ENCODE data around the gene CASK. TPM values are rescaled to one million over a fixed set of nuclear protein-coding genes. Genes with fewer than 3 reads are reported as not detected.
A peak's percentile ranks its signal among the peaks of the same experiment; 100 is the strongest.

The CASK gene
- total RNA-seq, 4 donors from 2014 or later = 46.9 to 123 (median 78.8) TPM

GRCh38 chrX:41958861-41959260 lies 35.5 kb upstream of the CASK start:
- no peak for TF ChIP-seq POLR2A (IDR thresholded peaks at IDR 0.05)
- no peak for TF ChIP-seq CTCF (IDR thresholded peaks at IDR 0.05)
- H3K9me3 ChIP-seq = no peaks in the 10 kb centered on the region
- no peak overlapping the region for H3K4me3 ChIP-seq
- H3K4me1 ChIP-seq = no peaks in the 10 kb centered on the region
- H3K27me3 ChIP-seq = no peaks in the 10 kb centered on the region
- H3K36me3 ChIP-seq = no peaks in the 10 kb centered on the region
- no peak overlapping the region for H3K27ac ChIP-seq
- no peak for DNase-seq

- no peaks in the 10 kb centered on the region for H3K27me3 ChIP-seq
- H3K4me3 ChIP-seq = no peak overlapping the region
- no peaks in the 10 kb centered on the region for H3K36me3 ChIP-seq
- no peaks in the 10 kb centered on the region for H3K4me1 ChIP-seq
- H3K9me3 ChIP-seq = no peaks in the 10 kb centered on the region
- DNase-seq = no peak
- TF ChIP-seq CTCF (IDR thresholded peaks at IDR 0.05) (no peak), POLR2A (IDR thresholded peaks at IDR 0.05) (no peak)
- H3K27ac ChIP-seq = no peak overlapping the region
Measured at GRCh38 chrX:41956027-41956426, 32.7 kb upstream of the CASK start.

GRCh38 chrX:41952102-41952501 lies 28.7 kb upstream of the CASK start:
- no peak for DNase-seq
- no peaks in the 10 kb centered on the region for H3K9me3 ChIP-seq
- no peak overlapping the region for H3K27ac ChIP-seq
- H3K4me3 ChIP-seq = no peak overlapping the region
- no peaks in the 10 kb centered on the region for H3K4me1 ChIP-seq
- no peaks in the 10 kb centered on the region for H3K36me3 ChIP-seq
- H3K27me3 ChIP-seq = no peaks in the 10 kb centered on the region
- TF ChIP-seq POLR2A (IDR thresholded peaks at IDR 0.05) (no peak), CTCF (IDR thresholded peaks at IDR 0.05) (no peak)

- H3K27ac ChIP-seq = no peak overlapping the region
- no peaks in the 10 kb centered on the region for H3K4me1 ChIP-seq
- H3K4me3 ChIP-seq = no peak overlapping the region
- TF ChIP-seq POLR2A (IDR thresholded peaks at IDR 0.05) (no peak), CTCF (IDR thresholded peaks at IDR 0.05) (no peak)
- no peaks in the 10 kb centered on the region for H3K36me3 ChIP-seq
- no peak for DNase-seq
- H3K27me3 ChIP-seq = no peaks in the 10 kb centered on the region
- no peaks in the 10 kb centered on the region for H3K9me3 ChIP-seq
Measured at GRCh38 chrX:41946989-41947612, 23.7 kb upstream of the CASK start.

GRCh38 chrX:41946235-41946634 lies 22.9 kb upstream of the CASK start:
- Histone ChIP-seq H3K4me3 (no peak overlapping the region), H3K9me3 (no peaks in the 10 kb centered on the region), H3K36me3 (no peaks in the 10 kb centered on the region), H3K27ac (peak overlapping the region in 2 of 4 donors; percentile 31 to 62), H3K27me3 (no peaks in the 10 kb centered on the region), H3K4me1 (no peaks in the 10 kb centered on the region)
- TF ChIP-seq POLR2A (IDR thresholded peaks at IDR 0.05) (no peak), CTCF (IDR thresholded peaks at IDR 0.05) (peak in 2 of 6 experiments; percentile 6 to 9)
- peak in 1 of 3 donors; percentile 49 for DNase-seq

DNA sequence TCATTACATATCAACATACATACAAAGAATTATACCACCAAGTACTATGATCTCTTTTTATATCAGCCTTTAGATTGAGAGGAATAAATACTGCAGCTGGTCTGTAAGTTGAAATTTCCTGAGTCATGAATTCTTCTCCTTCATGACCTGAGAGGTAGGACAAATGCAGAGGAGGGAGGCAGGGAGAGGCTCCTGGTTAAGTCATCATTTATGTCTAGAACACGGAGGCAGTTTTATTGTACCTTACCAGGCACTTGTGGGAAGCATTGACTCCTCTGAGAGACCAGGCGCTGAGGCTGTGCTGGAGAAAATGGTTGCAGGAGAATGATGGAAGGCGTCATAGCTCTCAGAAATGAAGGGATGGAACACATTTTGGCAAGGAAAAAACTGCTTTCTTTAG lies 12.5 kb upstream of the CASK start:
- no peak for DNase-seq
- no peak overlapping the region for H3K27ac ChIP-seq

More for the DNA sequence above, 12.5 kb upstream of the CASK start:
- Histone ChIP-seq H3K4me3 (no peak overlapping the region), H3K4me1 (no peaks in the 10 kb centered on the region), H3K9me3 (no peaks in the 10 kb centered on the region), H3K27me3 (no peaks in the 10 kb centered on the region), H3K36me3 (no peaks in the 10 kb centered on the region)
- TF ChIP-seq CTCF (IDR thresholded peaks at IDR 0.05) (no peak), POLR2A (IDR thresholded peaks at IDR 0.05) (no peak)

Measured in Peyer's patch (tissue), 4 donors.